HG02943 (cell line): ENCODE measurements around the gene ELMO1.

Experiments
- ATAC-seq: cut with Tn5 transposase; IDR thresholded peaks from one replicate; pipeline ENCODE4 v1.9.1; 2021; ENCODE audit warnings: mild to moderate bottlenecking, low read depth, moderate library complexity; ENCODE audit not compliant: unreplicated experiment

Gene ELMO1

DNA sequence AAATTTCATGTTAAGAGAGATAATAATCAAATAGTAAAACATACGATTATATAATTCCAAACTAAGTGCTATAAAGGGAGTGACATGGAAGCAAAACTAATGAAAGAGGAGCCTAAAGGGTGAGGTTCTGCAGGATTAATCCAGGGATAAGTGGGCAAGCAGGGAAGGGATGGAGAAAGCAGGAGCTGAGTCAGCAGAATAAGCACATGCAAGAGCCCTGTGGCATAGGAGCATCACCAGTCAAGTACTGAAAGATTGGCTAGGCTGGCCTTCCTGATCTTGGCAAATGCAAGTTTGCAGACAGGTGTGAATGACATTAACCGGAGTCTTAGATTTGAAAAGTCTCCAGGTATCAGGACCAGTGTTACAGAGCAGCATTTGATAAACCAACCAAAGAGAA, 336.4 kb downstream of the ELMO1 start:
- no peak for ATAC-seq

DNA sequence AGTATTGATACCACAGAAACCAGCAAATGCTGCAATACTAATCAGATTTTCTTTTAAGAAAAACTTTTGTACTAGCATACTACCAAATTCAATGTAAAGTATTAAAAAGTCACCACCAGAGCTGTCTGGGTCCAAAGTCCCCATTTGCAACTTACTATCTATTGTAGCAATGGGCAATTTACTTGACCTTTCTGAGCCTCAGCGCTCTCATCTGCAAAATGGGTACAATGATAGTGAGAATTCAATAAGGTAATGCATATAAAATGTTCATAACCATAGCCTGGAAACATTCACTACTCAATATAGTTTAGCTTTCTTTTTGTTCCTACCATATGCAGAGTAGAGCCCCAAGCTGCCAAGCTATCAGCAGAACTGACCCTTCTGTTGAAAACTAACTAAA, 337.2 kb downstream of the ELMO1 start:
- ATAC-seq = no peak

- ATAC-seq = no peak
Measured at GRCh38 chr7:37110660-37111424, 337.8 kb downstream of the ELMO1 start.

GRCh38 chr7:37109843-37110242, 338.8 kb downstream of the ELMO1 start:
- no peak for ATAC-seq

- ATAC-seq = no peak
Measured at GRCh38 chr7:37109016-37109683, 339.5 kb downstream of the ELMO1 start.

DNA sequence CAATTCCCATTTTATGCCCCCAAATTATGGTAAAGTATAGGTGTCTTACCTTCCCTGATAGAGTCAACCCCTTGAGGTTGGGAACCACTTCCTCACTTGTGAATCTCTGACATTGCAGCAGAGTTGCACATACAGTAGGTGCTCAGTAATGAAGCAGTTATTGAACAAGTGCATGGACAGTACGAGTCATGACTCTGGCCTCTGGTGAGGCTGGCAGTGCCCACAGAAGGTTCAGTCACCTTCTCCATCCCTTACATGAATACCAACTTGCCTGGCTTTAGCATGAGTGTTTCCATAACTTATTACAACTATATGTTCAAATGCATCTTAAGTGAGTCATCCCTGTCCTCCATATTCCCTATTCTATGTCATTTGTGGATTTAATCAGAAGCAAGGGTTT, 340.0 kb downstream of the ELMO1 start:
- ATAC-seq = no peak

DNA sequence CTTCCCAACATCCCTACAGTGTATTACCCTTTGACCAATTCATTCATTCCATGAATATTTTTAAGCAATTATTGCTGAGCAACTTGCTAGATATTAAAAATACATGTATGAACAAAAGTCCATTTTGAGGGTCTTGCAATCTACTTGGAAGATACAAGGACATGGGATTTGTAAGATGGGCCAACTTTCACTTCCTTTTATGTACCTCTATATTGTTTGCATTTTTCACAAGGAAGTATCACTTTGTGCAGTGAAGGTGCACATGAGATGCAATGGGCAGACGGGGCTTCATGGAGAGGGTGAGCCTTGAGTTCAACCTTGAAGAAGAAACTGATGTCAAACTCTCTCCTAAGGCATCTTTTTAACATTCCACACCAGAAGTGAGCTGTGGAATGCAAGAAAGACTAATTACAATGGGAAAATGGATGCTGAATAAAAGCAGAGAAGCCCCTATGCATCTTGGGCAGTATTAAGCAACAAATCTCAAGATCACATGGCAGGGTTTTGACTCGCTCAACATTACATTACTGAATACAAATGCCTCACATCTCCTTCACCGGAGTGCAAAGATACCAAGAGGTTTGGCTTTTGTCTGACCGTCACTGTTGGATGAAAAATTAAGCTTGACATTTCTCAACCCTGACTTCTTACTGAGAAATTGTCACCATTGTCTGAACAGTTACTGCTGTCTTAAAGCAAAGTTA, 341.5 kb downstream of the ELMO1 start:
- no peak for ATAC-seq

- no peak for ATAC-seq
Measured at GRCh38 chr7:37105762-37106161, 342.9 kb downstream of the ELMO1 start.

DNA sequence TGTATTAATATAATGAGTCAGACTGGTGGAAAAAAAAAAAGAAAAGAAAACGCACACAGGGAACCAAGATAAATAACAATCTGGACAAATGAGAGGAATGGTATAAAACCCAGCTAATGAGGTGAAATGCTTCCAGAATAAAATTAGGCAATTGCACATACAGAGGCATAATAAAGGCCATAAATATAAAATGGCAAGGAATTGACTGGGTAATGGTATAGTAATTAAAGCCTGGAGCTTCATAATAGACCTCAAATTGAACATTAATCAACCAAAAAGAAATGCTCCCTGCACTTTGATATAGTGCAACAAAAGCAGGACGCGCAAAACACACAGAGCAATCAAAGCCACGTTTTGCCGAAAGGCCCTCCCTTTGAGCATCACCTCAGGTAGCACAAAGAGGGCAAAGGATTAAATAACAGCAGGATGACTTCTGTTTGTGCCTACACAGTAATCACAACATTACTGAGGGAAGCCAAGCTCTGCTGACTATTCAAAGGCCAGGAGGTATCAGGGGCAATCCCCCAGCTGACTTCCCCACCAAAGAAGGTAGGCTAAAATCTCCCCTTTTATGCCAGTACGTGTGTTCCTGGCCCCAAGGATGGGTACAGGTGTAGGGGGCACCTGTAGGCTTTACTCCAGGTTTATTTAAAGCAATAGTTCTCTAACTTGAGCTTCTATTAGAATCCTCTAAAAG, 343.7 kb downstream of the ELMO1 start:
- ATAC-seq = no peak

GRCh38 chr7:37102518-37103137, 346.0 kb downstream of the ELMO1 start:
- no peak for ATAC-seq

- no peak for ATAC-seq
Measured at GRCh38 chr7:37100735-37101331, 347.8 kb downstream of the ELMO1 start.

DNA sequence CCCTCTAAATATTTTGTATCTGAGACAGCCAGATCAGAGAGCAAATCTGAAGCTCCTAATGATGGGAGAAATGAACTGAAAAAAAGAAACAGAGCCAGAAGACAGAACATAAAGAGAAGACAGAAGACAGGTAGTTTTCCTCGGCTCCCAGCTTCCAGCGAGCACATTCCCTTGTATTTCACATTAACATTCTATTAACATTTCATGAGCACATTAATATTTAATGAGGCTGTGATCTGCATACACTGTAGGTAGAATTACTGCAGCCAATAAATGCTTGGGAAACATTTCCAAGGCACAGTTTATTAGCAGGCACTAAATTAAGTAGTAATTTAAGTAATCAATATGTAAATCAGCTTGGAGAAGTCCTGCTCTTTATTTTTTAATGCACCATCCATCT, 349.9 kb downstream of the ELMO1 start:
- ATAC-seq = no peak

DNA sequence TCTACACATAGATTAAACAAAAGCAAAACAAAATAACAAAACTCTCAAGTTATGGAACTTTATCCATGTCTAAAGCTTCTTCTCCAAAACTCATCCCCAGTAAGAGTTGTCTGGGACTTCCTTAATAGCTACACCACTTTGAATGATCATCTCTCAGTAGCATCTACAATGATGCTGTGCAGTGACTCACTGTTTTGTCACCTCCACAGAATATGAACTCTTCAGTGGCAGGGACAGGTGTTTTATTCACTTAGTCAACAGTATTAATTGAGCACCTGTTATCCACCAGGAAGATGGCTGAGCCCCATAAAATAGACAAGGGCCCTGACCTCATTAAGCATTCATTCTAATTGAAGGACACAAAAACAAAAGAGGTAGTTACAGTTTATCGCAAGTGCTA, 350.7 kb downstream of the ELMO1 start:
- ATAC-seq = no peak

DNA sequence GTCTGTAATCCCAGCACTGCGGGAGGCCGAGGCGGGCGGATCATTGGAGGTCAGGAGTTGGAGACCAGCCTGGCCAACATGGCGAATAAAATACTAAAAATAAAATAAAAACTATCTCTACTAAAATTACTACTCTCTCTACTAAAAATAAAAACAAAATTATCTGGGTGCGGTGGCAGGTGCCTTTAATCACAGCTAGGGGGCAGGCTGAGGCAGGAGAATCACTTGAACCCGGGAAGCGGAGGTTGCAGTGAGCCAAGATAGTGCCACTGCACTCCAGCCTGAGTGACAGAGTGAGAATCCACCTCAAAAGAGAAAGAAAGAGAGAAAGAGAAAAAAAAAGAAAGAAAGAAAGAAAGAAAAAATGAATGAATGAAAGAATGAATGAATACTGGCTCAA, 351.4 kb downstream of the ELMO1 start:
- no peak for ATAC-seq

- no peak for ATAC-seq
Measured at GRCh38 chr7:37096341-37096740, 352.3 kb downstream of the ELMO1 start.

- ATAC-seq = no peak
Measured at GRCh38 chr7:37095122-37095521, 353.5 kb downstream of the ELMO1 start.

GRCh38 chr7:37093257-37093656, 355.4 kb downstream of the ELMO1 start:
- ATAC-seq = no peak

DNA sequence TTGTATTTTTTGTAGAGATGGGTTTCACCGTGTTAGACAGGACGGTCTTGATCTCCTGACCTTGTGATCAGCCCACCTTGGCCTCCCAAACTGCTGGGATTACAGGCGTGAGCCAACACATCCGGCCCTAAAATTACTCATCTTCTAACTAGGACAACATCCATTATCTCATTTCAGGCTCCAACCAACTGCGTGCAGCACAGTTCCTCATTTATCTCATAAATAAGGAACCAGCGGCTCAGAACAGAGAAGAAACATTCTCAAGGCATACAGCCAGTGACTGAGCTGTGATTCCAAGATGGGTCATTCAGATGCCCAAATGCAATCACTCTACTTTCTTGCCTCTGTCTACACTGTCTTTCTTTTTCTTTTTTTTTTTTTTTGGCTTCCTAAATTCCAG, 356.1 kb downstream of the ELMO1 start:
- no peak for ATAC-seq

- no peak for ATAC-seq
Measured at GRCh38 chr7:37089972-37090371, 358.7 kb downstream of the ELMO1 start.

- ATAC-seq = no peak
Measured at GRCh38 chr7:37085600-37085999, 363.1 kb downstream of the ELMO1 start.
